Fibroblast of lung (primary cell): ENCODE data around the gene CDS1.

Experiments
- CTCF ChIP-seq, 2 donors: IDR thresholded peaks in 1 of 2; conservative IDR thresholded peaks in 1 of 2; 1 replicate in 1 of 2; 2 replicates in 1 of 2; pipeline ENCODE4 v1.5.1; 2011 to 2012; ENCODE audit warnings: low read length in 2 of 2, control low read depth in 1 of 2, inconsistent platforms in 1 of 2, low read depth in 1 of 2, mild to moderate bottlenecking in 1 of 2
- EZH2 ChIP-seq: IDR thresholded peaks from 2 replicates; pipeline ENCODE4 v1.5.1; 2012; ENCODE audit warnings: low read length, control low read depth, mild to moderate bottlenecking; ENCODE audit errors: missing control alignments

GRCh38 chr4:84563002-84563401 lies 19.9 kb upstream of the CDS1 start:
- TF ChIP-seq CTCF (conservative IDR thresholded peaks at IDR 0.05 in 1 of 2, IDR thresholded peaks at IDR 0.05 in 1 of 2; ENCODE audit: low read depth in 1 of 2, low read length in 2 of 2) (no peak), EZH2 (no peak)
